Ovary (tissue), 9 donors: Measurements from ENCODE around the gene KIF9. TPM values are rescaled to one million over a fixed set of nuclear protein-coding genes. Genes with fewer than 3 reads are reported as not detected.
"Not testable (repeated sequence)": the region's sequence is repeated elsewhere in the genome, so short reads cannot be mapped to it uniquely, and the experiment has no call there.

Source experiments
- DNase-seq, 5 donors: peaks; one replicate each; pipeline ENCODE4 v3.0.0-alpha.2; 2019 to 2020
- H3K27ac ChIP-seq, 2 donors: fragments of 200-600 bp; one replicate each; pipeline versions ENCODE4 v1.5.1 to v1.8.0; 2019 to 2022
- H3K27me3 ChIP-seq: fragments of 200-600 bp; one replicate; pipeline ENCODE4 v1.8.0; 2022
- H3K36me3 ChIP-seq: fragments of 200-600 bp; sonication (generic); one replicate; pipeline ENCODE4 v1.5.1; 2019
- H3K4me1 ChIP-seq: one replicate; pipeline ENCODE4 v1.8.1; 2013; ENCODE audit warnings: mild to moderate bottlenecking, moderate library complexity; ENCODE audit not compliant: insufficient read depth
- H3K4me3 ChIP-seq: fragments of 200-600 bp; sonication (generic); one replicate; pipeline ENCODE4 v1.5.1; 2017
- H3K9me3 ChIP-seq, 2 donors: fragments of 200-600 bp in 1 of 2; sonication (generic) in 1 of 2; one replicate each; pipeline versions ENCODE4 v1.5.1 to v1.8.1; 2013 to 2019; ENCODE audit warnings: mild to moderate bottlenecking in 1 of 2, moderate library complexity in 1 of 2
- EP300 ChIP-seq: sonication (generic); formaldehyde crosslinking; IDR thresholded peaks from one replicate; pipeline ENCODE4 v1.6.1; 2017; ENCODE audit warnings: antibody characterized with exemption
- POLR2A ChIP-seq: fragments of 450-650 bp; IDR thresholded peaks from one replicate; pipeline ENCODE4 v1.6.1; 2017; ENCODE audit warnings: antibody characterized with exemption, mild to moderate bottlenecking, moderate library complexity
- WGBS, 3 donors: extraction: QIAGEN DNeasy Blood & Tissue Kit in 1 of 3; methylation state at CpG; one replicate each; pipeline versions ENCODE4 v1.1.5 to v1.1.7; 2013 to 2017; 5-methylcytosine and 5-hydroxymethylcytosine counted together
- intact Hi-C, 4 donors: fragments of 100-400 bp; cut with DNase I; formaldehyde crosslinking; loops; one replicate each; pipeline versions ENCODE4 v1.11.0 to v1.15.1; 2022 to 2023
- polyA plus RNA-seq, 2 donors: library from polyadenylated mRNA; stranded (reverse); fragments of 200-250 nt in 1 of 2; fragments of 350-450 nt in 1 of 2; fragmentation: Illumina TruSeq in 1 of 2; extraction: RNeasy Lipid Tissue Mini Kit (QIAGEN cat#74804) in 1 of 2; gene quantifications; one replicate each; pipeline ENCODE4 v1.2.3, GENCODE V29; 2013 to 2014
- small RNA-seq: library from RNA; depleted of rRNA; stranded (forward); fragments of <200 nt; gene quantifications from one replicate; pipeline ENCODE3, GENCODE V24; 2016
- total RNA-seq, 7 donors: library from RNA; depleted of rRNA in 2 of 7; stranded (reverse); fragments of >200 nt in 2 of 7; fragmentation: NEBNext Ultra II Directional in 3 of 7; extraction: Animal tissue kit (Norgen Biotek cat#: 25700) in 3 of 7; gene quantifications; one replicate each; pipeline versions ENCODE4 v1.1.0 to v1.2.4, GENCODE V29; 2016 to 2023
- TF ChIP-seq, protein P1 (sequence below), 3 donors: fragments of 450-650 bp in 2 of 3; fragments of 200-600 bp in 1 of 3; IDR thresholded peaks; one replicate each; pipeline versions ENCODE4 v1.5.1 to v1.8.0; 2016 to 2022; ENCODE audit warnings: antibody characterized with exemption in 3 of 3, mild to moderate bottlenecking in 1 of 3
- donor health status: DM: no; HTN: no; CAD: no; lungs with moderate emphysema.
- donor health status: DM: no; HTN: no; CAD: no.
- donor health status: Bipolar disorder and iron deficiency.
- donor health status: DM: yes; HTN: yes; CAD: no.
- donor health status: DM: no; HTN: no; CAD: no.
- donor health status: DM: yes; HTN: yes; CAD: no.

Gene KIF9
- total and polyA plus RNA-seq, 9 donors, result 2.5 to 29.4 (median 4.8) TPM

DNA sequence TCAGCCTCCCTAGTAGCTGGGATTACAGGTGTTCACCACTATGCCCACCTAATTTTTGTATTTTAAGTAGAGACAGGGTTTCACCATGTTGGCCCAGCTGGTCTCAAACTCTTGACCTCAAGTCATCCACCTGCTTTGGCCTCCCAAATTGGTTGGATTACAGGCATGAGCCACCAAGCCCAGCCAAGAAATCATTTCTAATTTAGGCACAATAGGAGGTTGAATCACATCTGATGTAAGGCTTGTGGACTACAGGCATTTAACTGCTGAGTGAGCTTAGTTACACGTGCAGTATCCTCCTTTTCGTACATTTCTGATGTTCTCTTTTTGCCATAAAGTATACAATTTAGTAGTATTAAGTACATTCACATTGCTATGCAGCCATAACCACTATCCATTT is 87.6 kb downstream of the KIF9 start:
- Histone ChIP-seq H3K4me1 (no peaks in the 10 kb centered on the region), H3K4me3 (no peak overlapping the region), H3K36me3 (no peaks in the 10 kb centered on the region), H3K27ac (no peak overlapping the region), H3K27me3 (no peaks in the 10 kb centered on the region), H3K9me3 (no peaks in the 10 kb centered on the region)
- 92 to 97% (median 95%) methylated on average over 2 of the region's 2 CpGs for WGBS, 3 donors
- TF ChIP-seq, protein P1, sequence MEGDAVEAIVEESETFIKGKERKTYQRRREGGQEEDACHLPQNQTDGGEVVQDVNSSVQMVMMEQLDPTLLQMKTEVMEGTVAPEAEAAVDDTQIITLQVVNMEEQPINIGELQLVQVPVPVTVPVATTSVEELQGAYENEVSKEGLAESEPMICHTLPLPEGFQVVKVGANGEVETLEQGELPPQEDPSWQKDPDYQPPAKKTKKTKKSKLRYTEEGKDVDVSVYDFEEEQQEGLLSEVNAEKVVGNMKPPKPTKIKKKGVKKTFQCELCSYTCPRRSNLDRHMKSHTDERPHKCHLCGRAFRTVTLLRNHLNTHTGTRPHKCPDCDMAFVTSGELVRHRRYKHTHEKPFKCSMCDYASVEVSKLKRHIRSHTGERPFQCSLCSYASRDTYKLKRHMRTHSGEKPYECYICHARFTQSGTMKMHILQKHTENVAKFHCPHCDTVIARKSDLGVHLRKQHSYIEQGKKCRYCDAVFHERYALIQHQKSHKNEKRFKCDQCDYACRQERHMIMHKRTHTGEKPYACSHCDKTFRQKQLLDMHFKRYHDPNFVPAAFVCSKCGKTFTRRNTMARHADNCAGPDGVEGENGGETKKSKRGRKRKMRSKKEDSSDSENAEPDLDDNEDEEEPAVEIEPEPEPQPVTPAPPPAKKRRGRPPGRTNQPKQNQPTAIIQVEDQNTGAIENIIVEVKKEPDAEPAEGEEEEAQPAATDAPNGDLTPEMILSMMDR (IDR thresholded peaks at IDR 0.05), result no peak
- TF ChIP-seq EP300 (no peak), POLR2A (no peak)
- DNase-seq, result no peak
- intact Hi-C loops, result no loop called here

DNA sequence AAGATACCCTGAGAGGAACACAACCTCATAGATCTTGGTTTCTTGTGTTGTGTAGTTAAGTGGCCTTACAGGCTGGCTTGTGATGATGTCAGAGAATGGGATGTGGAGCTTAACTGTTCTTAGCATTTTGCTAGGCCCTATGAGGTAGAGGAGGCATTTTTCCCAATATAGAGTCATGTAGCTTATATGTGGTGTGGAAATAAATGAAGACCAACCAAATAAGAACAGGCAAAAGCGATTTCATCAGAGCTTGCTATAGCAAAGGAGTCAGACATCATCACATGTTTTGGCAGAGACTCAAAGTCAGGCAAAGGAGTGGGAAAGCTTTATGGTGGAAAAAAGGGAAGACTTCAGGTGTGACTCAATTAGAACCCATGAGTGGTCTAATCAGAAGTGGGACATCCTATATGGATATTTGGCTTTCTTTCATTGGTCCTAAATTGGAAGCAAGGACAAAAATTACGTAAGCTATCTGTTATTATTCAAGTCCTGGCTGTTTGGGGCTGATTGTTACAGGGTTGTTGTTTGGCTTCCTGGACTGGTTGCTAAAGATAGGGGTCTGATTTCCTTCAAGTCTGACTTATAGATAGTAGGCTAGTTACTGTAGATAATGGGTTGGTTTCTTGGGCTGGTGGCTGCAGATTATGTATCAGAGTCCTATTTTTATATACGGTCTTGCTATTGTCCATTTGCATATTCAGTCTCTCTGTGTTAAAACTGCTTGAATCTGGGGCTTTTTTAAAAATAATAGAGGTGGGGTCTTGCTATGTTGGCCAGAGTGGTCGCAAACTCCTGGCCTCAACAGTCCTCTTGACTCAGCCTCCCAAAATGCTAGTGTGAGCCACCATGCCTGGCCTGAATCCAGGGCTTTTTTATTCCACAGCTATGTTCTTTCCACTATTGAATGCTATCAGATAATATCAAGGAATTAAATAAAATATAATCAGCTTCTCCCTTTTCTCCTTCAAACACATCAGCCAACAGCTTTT is 88.4 kb downstream of the KIF9 start:
- H3K4me3 ChIP-seq, result no peak overlapping the region
- no peaks in the 10 kb centered on the region for H3K27me3 ChIP-seq
- H3K9me3 ChIP-seq, result no peaks in the 10 kb centered on the region
- H3K27ac ChIP-seq, result no peak overlapping the region
- H3K4me1 ChIP-seq, result no peaks in the 10 kb centered on the region
- TF ChIP-seq, protein P1 (IDR thresholded peaks at IDR 0.05), result no peak
- TF ChIP-seq EP300 (no peak), POLR2A (no peak)
- intact Hi-C loops, result no loop called here
- no peak for DNase-seq
- WGBS, 3 donors, result 92 to 95% (median 93%) methylated on average over 4 of the region's 4 CpGs
- no peaks in the 10 kb centered on the region for H3K36me3 ChIP-seq

DNA sequence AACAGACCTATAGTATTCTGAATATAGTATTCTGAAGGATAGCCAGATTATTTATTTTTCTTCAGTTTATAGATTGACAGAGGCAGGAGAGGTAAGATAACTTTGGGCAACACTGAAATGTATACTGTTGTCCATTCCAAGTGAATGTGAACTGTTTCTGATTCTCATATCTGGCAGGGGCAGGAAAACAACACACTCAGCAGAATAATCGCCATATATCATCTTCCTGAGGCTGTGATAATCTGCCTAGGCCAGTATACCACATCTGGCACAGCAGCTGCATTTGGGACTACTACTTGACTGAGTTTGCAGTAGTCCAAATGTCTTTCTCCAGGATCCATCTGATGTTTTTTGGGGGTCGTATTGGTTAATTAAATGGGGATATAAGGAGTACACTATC is 96.3 kb downstream of the KIF9 start:
- TF ChIP-seq EP300 (no peak), POLR2A (no peak)
- TF ChIP-seq, protein P1 (IDR thresholded peaks at IDR 0.05), result no peak
- Histone ChIP-seq H3K4me1 (no peaks in the 10 kb centered on the region), H3K27ac (no peak overlapping the region), H3K27me3 (no peaks in the 10 kb centered on the region), H3K9me3 (no peaks in the 10 kb centered on the region), H3K4me3 (no peak overlapping the region), H3K36me3 (no peaks in the 10 kb centered on the region)
- WGBS, 3 donors, result 84 to 91% (median 89%) methylated on average over 2 of the region's 2 CpGs
- intact Hi-C loops, result no loop called here
- no peak for DNase-seq

DNA sequence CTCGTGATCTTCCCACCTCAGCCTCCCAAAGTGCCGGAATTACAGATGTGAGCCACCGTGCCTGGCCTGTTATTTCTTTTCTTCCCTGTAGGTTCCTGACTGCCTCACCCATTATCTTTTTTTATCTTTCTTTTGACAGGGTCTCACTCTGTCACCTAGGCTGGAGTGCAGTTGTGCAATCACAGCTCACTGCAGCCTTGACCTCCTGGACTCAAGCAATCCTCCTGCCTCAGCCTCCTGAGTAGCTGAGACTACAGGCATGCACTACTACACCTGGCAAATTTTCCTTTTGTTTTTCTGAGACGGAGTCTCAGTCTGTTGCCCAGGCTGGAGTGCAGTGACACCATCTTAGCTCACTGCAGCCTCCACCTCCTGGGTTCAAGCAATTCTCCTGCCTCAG is 100.9 kb downstream of the KIF9 start:
- H3K36me3 ChIP-seq, H3K4me3 ChIP-seq, H3K27ac ChIP-seq, intact Hi-C loops, H3K9me3 ChIP-seq, H3K4me1 ChIP-seq, H3K27me3 ChIP-seq, DNase-seq: not testable (repeated sequence)
- WGBS, 3 donors, result 90 to 94% (median 93%) methylated on average over 4 of the region's 4 CpGs

DNA sequence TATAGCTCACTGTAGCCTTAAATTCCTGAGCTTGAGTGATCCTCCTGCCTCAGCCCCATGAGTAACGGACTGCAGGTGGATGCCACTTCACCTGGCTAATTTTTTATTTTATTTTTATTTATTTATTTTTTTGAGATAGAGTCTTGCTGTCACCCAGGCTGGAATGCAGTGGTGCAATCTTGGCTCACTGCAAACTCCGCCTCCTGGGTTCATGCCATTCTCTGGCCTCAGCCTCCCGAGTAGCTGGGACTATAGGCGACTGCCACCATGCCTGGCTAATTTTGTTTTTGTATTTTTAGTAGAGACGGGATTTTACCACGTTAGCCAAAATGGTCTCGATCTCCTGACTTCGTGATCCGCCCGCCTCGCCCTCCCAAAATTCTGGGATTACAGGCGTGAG is 102.6 kb downstream of the KIF9 start:
- H3K36me3 ChIP-seq, H3K27ac ChIP-seq, DNase-seq, H3K27me3 ChIP-seq, H3K4me1 ChIP-seq, H3K4me3 ChIP-seq, H3K9me3 ChIP-seq, intact Hi-C loops: not testable (repeated sequence)
- WGBS, 3 donors, result 83 to 88% (median 88%) methylated on average over 12 of the region's 12 CpGs

Small RNA genes lying within 50 kb of the gene (small RNA-seq; reads per million reads assigned to genes)
- not detected for gene SNORD13P3

Other genes with a start within 250 kb of the KIF9 start
- 10 to 100 TPM; 46.4 to 62.9 (median 51.2) TPM for gene SETD2, start 118.7 kb downstream of the KIF9 start, total RNA-seq
- 10 to 100 TPM; 22.9 to 28.8 TPM for gene SETD2, start 118.7 kb downstream of the KIF9 start, polyA plus RNA-seq
- gene KLHL18, start 145 bp upstream of the KIF9 start, total RNA-seq, result 10 to 100 TPM in 5 of 7 donors, 1 to 10 TPM in 2; 6.2 to 23.7 (median 19.8) TPM
- 1 to 10 TPM; 6.5 to 7.9 TPM for gene KLHL18, start 145 bp upstream of the KIF9 start, polyA plus RNA-seq
- 10 to 100 TPM; 16.4 to 56.9 (median 44.4) TPM for gene PTPN23, start 98.2 kb upstream of the KIF9 start, total RNA-seq
- gene PTPN23, start 98.2 kb upstream of the KIF9 start, polyA plus RNA-seq, result 10 to 100 TPM in 1 of 2 donors, 1 to 10 TPM in 1; 7.3 to 18.3 TPM
- 100 to 1,000 TPM in 1 of 7 donors, 10 to 100 TPM in 6; 53.7 to 104 (median 80.9) TPM for gene SCAP, start 193.1 kb upstream of the KIF9 start, total RNA-seq
- 100 to 1,000 TPM in 1 of 2 donors, 10 to 100 TPM in 1; 52.4 to 192 TPM for gene SCAP, start 193.1 kb upstream of the KIF9 start, polyA plus RNA-seq
- gene ELP6, start 230.9 kb upstream of the KIF9 start, total RNA-seq, result 10 to 100 TPM; 20.1 to 30.3 (median 25.0) TPM
- 10 to 100 TPM; 24.6 to 32.8 TPM for gene ELP6, start 230.9 kb upstream of the KIF9 start, polyA plus RNA-seq